Fibroblast of villous mesenchyme (primary cell): ENCODE data around the gene MILR1. TPM values are rescaled to one million over a fixed set of nuclear protein-coding genes. Genes with fewer than 3 reads are reported as not detected.
"Not testable (repeated sequence)": the region's sequence is repeated elsewhere in the genome, so short reads cannot be mapped to it uniquely, and the experiment has no call there.

ENCODE experiments used
- DNase-seq: peaks from one replicate; pipeline ENCODE4 v3.0.0-alpha.2; 2010; ENCODE audit warnings: low read depth
- H3K4me3 ChIP-seq: 2 replicates; pipeline ENCODE4 v1.5.1; 2011; ENCODE audit warnings: low read depth, mild to moderate bottlenecking, low read length
- CTCF ChIP-seq: IDR thresholded peaks from 2 replicates; pipeline ENCODE4 v1.5.1; 2012; ENCODE audit warnings: low read depth, mild to moderate bottlenecking, low read length; ENCODE audit not compliant: insufficient read depth
- total RNA-seq: library from RNA; depleted of rRNA; stranded (reverse); fragments of >200 nt; gene quantifications from 2 replicates; pipeline ENCODE4 v1.2.3, GENCODE V29; 2012

MILR1 gene
- total RNA-seq, 1 donor, result 2.6 TPM

- TF ChIP-seq CTCF, result peak; percentile 57
- peak; percentile 30 for DNase-seq
These were observed 43.7 kb downstream of the MILR1 start for GRCh38 chr17:64492481-64493109.

GRCh38 chr17:64494121-64494520, 45.2 kb downstream of the MILR1 start:
- TF ChIP-seq CTCF, result no peak
- no peak overlapping the region for H3K4me3 ChIP-seq
- no peak for DNase-seq

More at GRCh38 chr17:64492481-64493109, 43.7 kb downstream of the MILR1 start:
- no peak overlapping the region for H3K4me3 ChIP-seq

GRCh38 chr17:64495300-64495699, 46.4 kb downstream of the MILR1 start:
- H3K4me3 ChIP-seq, DNase-seq: not testable (repeated sequence)

- peak overlapping the region; percentile 76 for H3K4me3 ChIP-seq
- DNase-seq, result peak; percentile 20
- TF ChIP-seq CTCF, result no peak
These were observed 47.5 kb downstream of the MILR1 start for GRCh38 chr17:64496348-64496785.

GRCh38 chr17:64496786-64497564, 48.1 kb downstream of the MILR1 start, which contains the start of gene POLG2:
Gene POLG2, minus strand, starts transcription at chr17:64497054. Its CDS starts 86 bp downstream, at chr17:64496968.
- peak; percentile 51 for TF ChIP-seq CTCF
- H3K4me3 ChIP-seq, result peak within 1 kb of the TSS; percentile 76
- peak; percentile 93 for DNase-seq

- H3K4me3 ChIP-seq, result peak overlapping the region; percentile 76
- TF ChIP-seq CTCF, result no peak
- DNase-seq, result no peak
These were observed 48.7 kb downstream of the MILR1 start for GRCh38 chr17:64497565-64498035.

GRCh38 chr17:64498308-64499203, 49.6 kb downstream of the MILR1 start:
- no peak for TF ChIP-seq CTCF
- H3K4me3 ChIP-seq, result no peak overlapping the region
- no peak for DNase-seq
